Activated T-cell treated with anti-CD3 and anti-CD28 coated beads, Interleukin-2, amount 50 U/mL, for 1 hour (primary cell): ENCODE measurements around the gene MYH13.

Source experiments
- DNase-seq: peaks from one replicate; pipeline ENCODE4 v3.0.0-alpha.2; 2020

MYH13 gene

GRCh38 chr17:10339051-10339450, 33.8 kb downstream of the MYH13 start:
- DNase-seq = no peak

GRCh38 chr17:10337976-10338375, 34.8 kb downstream of the MYH13 start:
- no peak for DNase-seq

GRCh38 chr17:10337136-10337535, 35.7 kb downstream of the MYH13 start:
- DNase-seq = no peak

- no peak for DNase-seq
Observed at GRCh38 chr17:10336393-10336792, 36.4 kb downstream of the MYH13 start.

- DNase-seq = no peak
Observed at GRCh38 chr17:10332515-10332914, 40.3 kb downstream of the MYH13 start.

GRCh38 chr17:10328971-10329923, 43.6 kb downstream of the MYH13 start:
- DNase-seq = no peak

GRCh38 chr17:10328206-10328605, 44.6 kb downstream of the MYH13 start:
- DNase-seq = no peak

- DNase-seq = peak; percentile 61
Observed at GRCh38 chr17:10327640-10328039, 45.2 kb downstream of the MYH13 start.

- DNase-seq = no peak
Observed at GRCh38 chr17:10325031-10325695, 47.6 kb downstream of the MYH13 start.

- no peak for DNase-seq
Observed at GRCh38 chr17:10323812-10324610, 48.8 kb downstream of the MYH13 start.

GRCh38 chr17:10318535-10318934, 54.3 kb downstream of the MYH13 start:
- DNase-seq = no peak

GRCh38 chr17:10317543-10317834, 55.3 kb downstream of the MYH13 start:
- DNase-seq = no peak

- no peak for DNase-seq
Observed at GRCh38 chr17:10316801-10317542, 55.8 kb downstream of the MYH13 start.

- no peak for DNase-seq
Observed at GRCh38 chr17:10314329-10314728, 58.5 kb downstream of the MYH13 start.

- no peak for DNase-seq
Observed at GRCh38 chr17:10313037-10313672, 59.7 kb downstream of the MYH13 start.

GRCh38 chr17:10311131-10311530, 61.7 kb downstream of the MYH13 start:
- no peak for DNase-seq

GRCh38 chr17:10309003-10309974, 63.5 kb downstream of the MYH13 start:
- DNase-seq = no peak

- no peak for DNase-seq
Observed at GRCh38 chr17:10306585-10306984, 66.2 kb downstream of the MYH13 start.

GRCh38 chr17:10305398-10305797, 67.4 kb downstream of the MYH13 start:
- DNase-seq = no peak

- no peak for DNase-seq
Observed at GRCh38 chr17:10304758-10305300, 68.0 kb downstream of the MYH13 start.

GRCh38 chr17:10297691-10298090, 75.1 kb downstream of the MYH13 start:
- no peak for DNase-seq
